OCI-LY7 (cell line): ENCODE data around the gene CRYBG3.

Experiments used
- CTCF ChIP-seq: fragments of 200-600 bp; sonication (generic); conservative IDR thresholded peaks from 2 replicates; pipeline ENCODE4 v1.5.1; 2014; ENCODE audit warnings: mild to moderate bottlenecking, antibody characterized with exemption, low read length, moderate library complexity, mixed read lengths
- EZH2phosphoT487 ChIP-seq: fragments of 200-600 bp; sonication (generic); IDR thresholded peaks from 2 replicates; pipeline ENCODE4 v1.6.1; 2018; ENCODE audit warnings: low read depth, borderline replicate concordance, mild to moderate bottlenecking, mixed run types, antibody characterized with exemption, low read length, moderate library complexity, mixed read lengths

- no peak for TF ChIP-seq CTCF
- TF ChIP-seq EZH2phosphoT487, result no peak
These were observed 113.3 kb downstream of the CRYBG3 start for GRCh38 chr3:97934980-97935695.
